ENCODE results near the gene TSSK2.
"Not testable (repeated sequence)": the region's sequence is repeated elsewhere in the genome, so short reads cannot be mapped to it uniquely, and the experiment has no call there.

Gene TSSK2

DNA sequence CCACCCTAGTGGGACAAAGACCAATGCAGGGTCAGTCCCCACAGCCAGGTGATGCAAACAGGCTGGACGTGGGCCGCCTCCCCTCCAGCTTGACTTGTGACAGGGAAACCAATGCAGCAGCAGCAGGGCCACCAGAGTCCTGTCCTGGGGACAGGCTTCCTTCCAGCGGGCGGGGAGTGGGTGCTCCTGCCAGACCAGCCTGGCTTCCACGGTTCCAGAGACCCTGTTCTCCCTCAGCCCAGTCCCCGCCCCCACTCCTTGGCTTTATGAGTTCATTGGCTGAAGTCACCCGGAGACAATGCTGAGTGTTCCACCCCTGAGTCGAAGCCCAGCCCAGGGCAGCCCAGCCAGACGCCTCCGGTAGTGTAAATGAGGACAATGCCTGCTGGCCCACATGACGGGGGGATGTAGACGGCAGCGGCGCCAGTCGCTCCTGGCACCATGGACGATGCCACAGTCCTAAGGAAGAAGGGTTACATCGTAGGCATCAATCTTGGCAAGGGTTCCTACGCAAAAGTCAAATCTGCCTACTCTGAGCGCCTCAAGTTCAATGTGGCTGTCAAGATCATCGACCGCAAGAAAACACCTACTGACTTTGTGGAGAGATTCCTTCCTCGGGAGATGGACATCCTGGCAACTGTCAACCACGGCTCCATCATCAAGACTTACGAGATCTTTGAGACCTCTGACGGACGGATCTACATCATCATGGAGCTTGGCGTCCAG is at the start of gene TSSK2:
TSSK2 (plus strand) TSS at position 350 of the 726 bp plus-strand sequence; CDS start at position 442, 92 bp downstream.
- DNase-seq: no peak

DNA sequence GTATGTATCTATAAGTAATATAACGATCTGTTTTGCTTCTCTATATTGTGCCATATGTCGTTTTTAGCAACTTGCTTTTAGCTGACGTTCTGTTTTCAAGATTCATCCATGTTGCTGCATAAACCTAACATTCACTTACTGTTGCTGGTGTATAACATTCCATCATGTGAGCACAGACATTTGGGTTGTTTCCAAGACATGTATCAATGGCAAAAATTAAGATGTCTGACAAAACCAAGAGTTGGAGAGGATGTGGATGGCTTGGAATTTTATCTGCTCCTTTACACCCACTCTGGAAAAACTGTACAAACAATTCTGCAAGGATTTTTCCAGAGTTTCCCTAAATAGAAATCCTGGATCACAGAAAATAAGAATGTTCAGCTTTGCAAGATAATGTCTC is 49.8 kb upstream of the TSSK2 start:
- DNase-seq: no peak

DNA sequence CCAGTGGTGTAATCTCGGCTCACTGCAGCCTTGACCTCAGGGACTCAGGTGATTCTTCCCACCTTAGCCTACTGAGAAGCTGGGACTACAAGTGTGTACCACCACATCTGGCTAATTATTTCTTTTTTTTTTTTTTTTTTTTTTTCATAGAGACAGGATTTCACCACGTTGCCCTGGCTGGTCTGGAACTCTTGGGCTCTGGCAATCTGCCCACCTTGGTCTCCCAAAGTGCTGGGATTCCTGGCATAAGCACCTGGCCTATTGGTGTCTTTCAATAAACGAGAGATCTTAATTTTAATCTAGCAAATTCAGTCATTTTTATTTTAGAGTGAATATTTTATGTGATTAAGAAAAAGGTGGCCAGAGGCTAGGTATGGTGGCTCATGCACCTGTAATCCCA is 49.0 kb upstream of the TSSK2 start:
- no peak for DNase-seq

DNA sequence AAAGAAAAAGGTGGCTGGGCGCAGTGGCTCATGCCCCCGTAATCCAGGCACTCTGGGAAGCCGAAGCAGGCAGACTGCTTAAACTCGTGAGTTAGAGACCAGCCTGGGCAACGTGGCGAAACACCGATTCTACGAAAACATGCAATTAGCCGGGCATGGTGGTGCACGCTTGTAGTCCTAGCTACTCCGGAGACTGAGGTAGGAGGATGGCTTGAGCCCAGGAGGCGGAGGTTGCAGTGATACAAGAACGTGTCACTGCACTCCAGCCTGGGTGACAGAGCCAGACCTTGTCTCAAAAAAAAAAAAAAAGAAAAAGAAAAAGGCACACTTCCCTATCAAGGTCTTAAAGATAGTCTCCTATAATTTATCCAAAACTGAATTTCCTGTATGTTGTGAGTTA is 48.3 kb upstream of the TSSK2 start:
- no peak for DNase-seq

DNA sequence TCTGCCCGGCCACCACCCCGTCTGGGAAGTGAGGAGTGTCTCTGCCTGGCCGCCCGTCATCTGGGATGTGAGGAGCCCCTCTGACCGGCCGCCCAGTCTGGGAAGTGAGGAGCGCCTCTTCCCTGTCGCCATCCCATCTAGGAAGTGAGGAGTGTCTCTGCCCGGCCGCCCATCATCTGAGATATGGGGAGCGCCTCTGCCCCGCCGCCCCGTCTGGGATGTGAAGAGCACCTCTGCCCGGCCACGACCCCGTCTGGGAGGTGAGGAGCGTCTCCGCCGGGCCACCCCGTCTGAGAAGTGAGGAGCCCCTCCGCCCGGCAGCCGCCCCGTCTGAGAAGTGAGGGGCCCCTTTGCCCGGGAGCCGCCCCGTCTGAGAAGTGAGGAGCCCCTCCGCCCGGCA is 47.0 kb upstream of the TSSK2 start:
- DNase-seq: not testable (repeated sequence)

DNA sequence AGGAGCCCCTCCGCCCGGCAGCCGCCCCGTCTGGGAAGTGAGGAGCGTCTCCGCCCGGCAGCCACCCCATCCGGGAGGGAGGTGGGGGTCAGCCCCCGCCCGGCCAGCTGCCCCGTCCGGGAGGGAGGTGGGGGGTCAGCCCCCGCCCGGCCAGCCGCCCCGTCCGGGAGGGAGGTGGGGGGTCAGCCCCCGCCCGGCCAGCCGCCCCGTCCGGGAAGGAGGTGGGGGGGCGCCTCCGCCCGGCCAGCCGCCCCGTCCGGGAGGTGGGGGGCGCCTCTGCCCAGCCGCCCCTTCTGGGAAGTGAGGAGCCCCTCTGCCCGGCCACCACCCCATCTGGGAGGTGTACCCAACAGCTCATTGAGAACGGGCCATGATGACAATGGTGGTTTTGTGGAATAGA is 46.5 kb upstream of the TSSK2 start:
- not testable (repeated sequence) for DNase-seq

DNA sequence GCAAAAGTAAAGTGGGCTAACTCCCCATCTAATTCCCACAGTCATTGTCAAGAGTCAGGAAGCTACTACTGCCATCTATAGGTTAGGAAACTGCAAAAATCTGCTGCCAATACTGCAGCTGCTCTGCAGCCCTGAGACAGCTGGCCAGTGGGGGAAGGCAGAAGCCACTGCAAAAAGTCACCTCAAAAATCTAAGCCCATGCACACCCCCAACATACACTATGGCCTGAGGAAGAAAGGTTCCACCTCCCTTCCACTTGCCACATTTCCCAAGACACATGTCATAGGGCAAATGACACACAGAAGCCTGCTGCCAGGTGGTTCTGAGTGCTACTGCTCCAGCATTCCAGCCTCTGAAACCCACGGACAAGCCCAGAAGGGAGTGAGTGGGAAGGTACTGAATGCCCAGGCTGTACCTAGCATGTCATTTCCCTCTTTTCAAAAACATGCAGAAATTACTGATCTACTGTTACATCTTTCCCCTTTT is 45.8 kb upstream of the TSSK2 start:
- no peak for DNase-seq

DNA sequence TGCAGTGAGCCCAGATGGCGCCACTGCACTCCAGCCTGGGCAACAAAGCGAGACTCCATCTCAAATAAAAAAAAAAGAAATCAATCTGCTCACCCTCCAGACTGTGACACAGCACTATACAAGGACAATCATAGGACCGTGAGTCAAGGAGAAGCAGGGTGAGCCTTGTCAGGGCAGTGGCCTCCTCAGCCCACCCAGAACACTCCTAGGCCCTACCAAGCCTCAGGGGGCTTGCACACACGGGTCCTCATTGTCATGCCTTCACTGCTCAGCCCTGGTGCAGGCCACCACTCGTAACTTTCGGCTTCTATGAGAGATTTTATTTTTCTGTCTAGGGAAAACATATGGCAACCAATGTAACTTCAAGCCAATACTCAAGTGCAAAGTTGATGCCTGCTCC is 44.7 kb upstream of the TSSK2 start:
- DNase-seq: no peak

DNA sequence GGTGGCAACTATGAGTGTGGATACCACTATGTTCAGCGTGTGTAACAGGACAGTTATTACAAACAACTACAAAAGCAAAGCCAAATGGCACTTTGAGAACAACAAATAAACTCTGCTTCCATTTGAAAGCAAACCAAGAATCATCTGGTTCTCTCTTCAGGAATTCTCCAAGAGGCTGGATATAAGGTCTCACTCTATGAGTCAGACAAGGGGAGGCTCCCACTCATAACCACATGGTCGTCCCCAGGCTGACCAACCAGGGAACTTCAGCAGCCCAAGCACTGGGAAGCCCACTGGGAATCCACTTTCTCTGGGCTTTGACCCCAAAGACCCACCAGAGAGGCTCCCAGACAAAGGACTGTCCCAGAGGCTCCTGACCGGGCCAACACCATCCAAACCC is 44.2 kb upstream of the TSSK2 start:
- DNase-seq: no peak

DNA sequence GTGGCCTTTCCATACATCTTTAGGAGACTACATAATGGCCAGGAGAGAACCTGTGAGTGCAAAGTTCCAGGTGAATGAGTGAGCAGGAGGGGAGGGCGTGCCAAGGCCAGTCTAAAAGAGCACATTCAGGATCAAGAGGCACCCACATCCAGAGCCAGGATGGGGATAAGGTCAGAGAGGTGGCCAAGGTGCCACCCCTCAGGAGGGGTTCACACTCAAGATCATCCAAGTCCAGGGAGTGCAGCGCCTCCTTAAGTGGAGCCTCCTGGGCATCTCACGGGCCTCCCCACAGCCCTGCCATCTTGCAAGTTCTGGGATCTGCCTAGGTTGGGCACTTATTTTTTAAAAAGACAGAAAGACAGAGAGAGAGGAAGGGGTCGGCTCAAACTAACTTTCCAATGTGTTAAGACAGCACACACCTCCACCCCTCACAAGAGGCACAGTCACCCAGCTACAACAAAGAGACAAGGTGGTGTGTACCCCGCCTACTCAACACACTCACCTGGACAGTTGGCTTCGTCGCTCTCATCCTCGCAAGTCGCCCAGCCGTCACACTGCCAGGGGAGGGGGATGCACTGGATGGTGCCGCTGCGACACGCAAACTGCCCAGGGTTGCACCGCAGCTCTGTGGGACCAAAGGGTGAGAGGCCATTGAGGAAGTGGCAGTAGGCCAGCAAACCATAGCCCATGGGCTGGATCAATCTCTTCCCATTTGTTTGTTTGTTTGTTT is 42.1 kb upstream of the TSSK2 start:
- DNase-seq: no peak

DNA sequence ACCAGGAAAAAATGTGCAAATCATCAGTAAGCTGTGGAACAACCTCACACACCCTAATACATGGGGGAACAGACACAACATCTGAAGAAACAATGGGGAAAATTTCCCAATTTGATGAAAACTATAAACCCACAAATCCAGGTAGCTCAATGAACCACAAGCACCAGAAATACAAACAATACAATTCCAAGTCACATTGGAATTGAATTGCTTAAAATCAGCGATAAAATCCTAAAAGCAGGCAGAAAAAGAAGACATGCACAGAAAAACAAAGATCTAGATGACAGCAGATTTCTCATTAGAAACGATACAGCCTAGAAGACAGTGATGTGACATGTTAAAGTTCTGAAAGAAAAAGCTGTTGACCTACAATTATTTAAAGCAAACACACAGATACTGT is 40.9 kb upstream of the TSSK2 start:
- DNase-seq: no peak

DNA sequence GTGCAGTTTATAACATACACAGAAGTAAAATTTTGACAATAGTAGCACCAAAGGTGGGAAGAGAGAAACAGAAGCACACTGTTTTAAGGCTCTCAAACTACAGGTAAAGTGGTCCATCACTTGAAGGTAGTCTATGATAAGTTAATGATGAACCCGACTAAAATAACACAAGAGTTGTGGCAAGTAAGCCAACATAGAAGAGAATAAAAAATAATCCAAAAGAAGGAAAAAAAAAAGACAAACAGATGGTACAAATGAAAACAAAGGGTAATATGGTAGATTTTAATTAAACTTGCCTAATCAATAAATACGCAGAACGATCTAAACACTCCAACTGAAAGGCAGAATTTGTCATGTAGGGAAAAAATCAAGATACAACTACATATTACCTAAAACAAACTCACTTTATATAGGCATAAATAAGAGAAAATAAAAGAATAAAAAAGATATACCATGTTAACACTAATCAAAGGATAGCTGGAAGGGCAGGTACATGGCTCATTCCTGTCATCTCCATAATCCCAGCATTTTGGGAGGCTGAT is 40.5 kb upstream of the TSSK2 start:
- no peak for DNase-seq

DNA sequence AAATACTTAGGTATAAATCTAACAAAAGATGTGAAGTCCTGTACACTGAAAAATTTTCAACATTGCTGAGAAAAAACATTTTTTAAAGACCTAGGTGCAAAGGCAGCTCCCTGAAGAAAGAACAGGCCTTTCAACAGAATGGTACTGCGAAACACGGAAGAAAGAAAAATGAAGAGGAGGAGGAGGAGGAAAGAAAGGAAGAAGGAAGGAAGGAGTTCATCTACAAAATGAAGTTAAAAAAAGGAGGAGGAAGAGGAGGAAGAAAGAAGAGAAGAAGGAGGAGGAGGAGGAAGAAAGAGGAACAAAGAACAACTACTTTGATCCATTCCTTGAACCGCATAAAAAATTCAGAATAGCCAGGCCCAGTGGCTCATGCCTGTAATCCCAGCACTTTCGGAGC is 38.4 kb upstream of the TSSK2 start:
- no peak for DNase-seq

DNA sequence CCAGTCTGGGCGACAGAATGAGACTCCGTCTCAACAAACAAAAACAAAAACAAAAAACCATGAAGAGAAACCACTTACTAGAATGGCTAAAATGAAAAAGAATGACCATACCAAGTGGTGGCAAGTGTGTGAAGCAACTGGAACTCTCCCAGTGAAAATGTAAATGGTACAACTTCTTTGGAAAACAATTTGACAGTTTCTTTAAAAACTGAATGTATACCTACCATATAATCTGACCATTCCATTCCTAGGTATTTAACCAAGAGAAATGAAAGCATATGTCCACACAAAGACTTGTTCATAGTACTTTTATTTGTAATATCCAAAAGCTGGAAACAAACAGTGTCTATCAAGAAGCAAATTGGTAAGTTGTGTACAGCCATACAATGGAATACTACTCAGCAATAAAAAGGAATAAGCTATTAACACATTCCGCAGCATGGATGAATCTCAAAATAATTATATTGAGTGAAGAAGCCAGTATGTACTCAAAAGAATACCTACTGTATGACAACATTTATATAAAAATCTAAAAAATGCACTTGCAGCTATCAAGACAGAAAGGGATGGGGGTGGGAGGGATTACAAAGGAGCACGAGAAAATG is 36.6 kb upstream of the TSSK2 start:
- no peak for DNase-seq

DNA sequence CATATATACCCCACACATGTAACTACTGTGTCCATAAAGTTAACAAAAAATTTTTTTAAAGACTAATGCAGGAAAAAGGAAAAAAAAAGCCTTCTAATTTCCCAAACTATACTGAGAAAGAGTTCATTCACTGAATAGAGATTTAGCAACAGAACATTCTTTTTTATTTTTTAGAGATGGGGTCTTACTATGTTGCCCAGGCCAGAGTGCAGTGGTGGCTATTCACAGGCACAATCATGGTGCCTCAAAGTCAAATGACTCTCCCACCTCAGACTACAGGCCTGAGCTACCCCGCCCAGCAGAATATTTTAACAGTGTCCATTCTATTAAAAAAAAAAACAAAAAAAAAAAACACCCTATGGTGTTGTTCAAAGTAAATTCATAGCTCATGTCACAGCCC is 34.6 kb upstream of the TSSK2 start:
- DNase-seq: no peak

DNA sequence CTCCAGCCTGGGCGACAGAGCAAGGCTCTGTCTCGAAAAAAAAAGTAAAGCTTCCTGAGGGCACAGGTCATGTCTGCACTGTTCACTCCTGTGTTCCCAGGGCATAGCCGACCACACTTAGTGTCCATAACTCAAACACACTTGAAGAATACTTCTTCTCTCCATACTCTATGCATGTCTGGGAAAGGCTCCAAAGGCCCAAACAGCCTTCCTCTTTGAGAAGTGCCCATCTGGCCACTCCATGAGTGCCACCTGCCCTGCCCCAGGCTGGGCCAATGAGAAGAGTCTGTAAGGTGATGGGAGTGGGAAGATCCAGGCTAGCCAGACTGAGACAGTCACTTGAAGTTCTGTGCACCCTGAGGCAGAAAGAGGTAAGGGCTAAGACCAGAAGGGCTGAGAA is 33.6 kb upstream of the TSSK2 start:
- DNase-seq: no peak

DNA sequence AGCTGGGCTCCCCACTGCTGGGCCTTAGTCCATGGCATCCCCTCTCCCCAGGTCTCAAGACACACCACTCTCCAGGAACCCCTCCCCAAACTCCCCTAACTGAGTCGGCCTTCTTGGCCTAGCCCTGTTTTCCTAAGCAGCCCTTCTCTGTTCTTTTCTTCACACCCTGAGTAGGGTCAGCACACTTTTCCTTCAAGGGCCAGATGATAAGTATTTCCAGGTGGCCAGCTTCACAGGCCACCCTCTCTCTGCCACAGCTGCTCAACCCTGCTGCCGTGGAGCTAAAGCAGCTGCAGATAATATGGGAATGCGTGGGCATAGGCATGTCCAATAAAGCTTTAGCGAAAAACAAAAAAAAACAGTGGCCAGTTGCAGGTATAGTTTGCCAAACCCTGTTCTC is 33.0 kb upstream of the TSSK2 start:
- no peak for DNase-seq

DNA sequence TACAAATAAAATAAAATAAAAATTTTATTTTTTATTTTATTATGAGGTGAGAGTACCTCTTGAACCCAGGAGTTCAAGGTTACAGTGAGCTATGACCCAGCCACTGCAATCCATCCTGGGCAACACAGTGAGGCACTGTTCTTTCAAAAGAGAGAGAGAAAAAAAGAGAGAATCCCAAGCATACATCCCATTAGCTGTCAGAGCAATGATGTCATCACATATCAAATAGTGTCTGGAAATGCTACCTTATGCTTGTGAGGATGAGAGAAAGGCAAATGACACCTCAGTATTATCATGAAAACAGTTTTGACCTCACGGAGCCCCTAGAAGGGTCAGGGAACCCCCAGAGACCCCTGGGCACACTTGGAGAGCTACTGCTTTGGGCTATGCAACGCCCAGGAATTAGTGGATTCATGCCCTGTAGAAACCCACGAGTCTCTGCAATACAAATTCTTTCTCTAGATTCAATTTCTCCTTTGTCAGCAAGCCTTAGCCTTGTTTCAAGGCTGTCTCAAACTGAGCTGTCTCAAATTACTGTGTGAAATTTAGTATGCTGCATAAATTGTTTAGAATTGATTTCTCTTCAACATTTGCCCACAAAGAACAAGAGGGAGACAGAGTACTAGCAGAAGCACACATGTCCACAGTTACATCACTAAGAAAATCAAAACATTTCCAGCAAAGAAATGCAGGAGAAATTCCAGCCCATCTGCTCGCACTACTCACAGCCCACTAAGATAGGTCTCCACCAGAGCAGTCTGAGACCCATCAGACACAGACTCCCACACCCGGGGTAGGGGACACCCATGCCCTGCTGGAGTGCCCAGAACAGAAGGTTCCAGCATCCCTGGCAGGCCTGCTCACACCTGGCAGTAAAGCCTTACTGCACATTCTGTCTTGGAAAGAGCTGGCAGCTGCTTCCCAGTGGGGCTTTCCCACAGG is 27.0 kb upstream of the TSSK2 start:
- DNase-seq: no peak

DNA sequence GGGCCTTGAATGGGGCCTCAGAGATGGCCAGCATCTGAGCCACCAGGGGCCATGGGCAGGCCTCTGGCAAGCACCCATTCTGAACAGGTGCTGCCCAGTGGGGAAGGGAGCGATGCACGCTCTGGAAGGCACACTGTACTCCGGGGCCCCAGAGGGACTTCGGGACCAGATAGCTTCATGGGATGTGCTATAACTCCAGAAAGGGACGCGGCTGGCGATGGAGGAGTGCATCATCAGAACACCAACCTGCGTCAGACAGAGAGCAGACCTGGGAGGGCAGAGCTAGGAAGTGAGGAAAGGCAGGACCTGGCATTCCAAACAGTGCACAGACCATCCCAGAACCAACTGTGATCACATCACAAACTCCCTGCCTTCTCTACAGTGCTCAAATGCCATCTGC is 25.7 kb upstream of the TSSK2 start:
- DNase-seq: no peak

DNA sequence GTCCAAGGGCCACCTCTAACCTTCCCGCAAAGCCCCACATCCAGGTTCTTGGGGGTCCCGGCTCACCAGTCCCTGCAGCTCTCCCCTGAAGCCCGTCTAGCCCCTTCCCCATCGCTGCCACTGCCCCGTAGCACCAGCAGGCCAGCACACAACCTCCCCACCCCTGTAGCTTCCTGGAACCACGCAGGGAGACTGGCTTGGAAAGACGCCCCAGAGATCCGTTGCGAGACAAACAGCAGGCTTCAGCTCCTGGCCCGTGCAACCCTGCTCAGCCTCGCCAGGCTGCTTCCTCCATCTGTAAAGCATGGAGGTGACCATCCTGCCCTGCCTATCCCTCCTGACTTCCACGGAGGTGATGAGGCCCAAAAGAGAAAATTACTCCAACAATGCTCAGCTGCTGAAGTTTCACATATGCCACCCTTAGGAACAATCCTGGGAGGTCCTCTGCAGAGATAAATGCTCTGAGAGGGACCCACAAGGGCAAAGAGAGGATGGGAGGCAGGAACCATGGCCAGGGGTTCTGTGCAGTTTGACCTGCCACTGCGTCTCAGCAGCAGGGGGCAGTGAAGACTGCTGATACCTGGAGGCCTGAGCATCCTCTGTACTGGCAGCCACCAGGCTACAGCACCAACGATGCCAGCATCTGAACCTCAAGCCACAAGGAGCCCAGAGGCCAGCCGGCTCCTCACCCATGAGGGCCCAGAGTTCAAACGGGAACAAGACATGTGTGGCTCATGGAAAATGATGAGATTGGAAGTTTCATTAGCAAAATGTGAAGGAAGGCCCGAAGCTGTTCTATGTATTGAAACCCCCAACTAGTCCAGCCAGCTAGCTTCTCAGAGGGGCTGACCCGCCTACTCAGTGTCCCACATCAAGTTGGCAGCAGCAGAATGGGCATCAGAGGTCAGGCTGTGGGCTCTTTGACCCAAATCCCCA is 25.0 kb upstream of the TSSK2 start:
- peak in 2 of 4 experiments; percentile 43 to 56 for DNase-seq

All from activated naive CD4-positive, alpha-beta T cell (primary cell).